GM23338 (cell line): Measurements from ENCODE around the gene LENG9. TPM values are rescaled to one million over a fixed set of nuclear protein-coding genes. Genes with fewer than 3 reads are reported as not detected.

Source experiments
- ATAC-seq: fragments of 200-7000 bp; cut with Tn5 transposase; 3 replicates; pipeline ENCODE4 v1.9.1; 2020
- DNase-seq: peaks from one replicate; pipeline ENCODE4 v3.0.0-alpha.2; 2015; ENCODE audit warnings: low spot score
- H2AFZ ChIP-seq: fragments of 200-600 bp; sonication (generic); 2 replicates; pipeline ENCODE4 v1.8.0; 2016; ENCODE audit warnings: antibody characterized with exemption, mild to moderate bottlenecking, moderate library complexity
- H3F3A ChIP-seq: fragments of 200-600 bp; sonication (generic); replicated peaks from 2 replicates; pipeline ENCODE4 v1.8.0; 2017; ENCODE audit warnings: antibody characterized with exemption, mixed run types, low read depth
- H3K27ac ChIP-seq: fragments of 200-600 bp; sonication (generic); 2 replicates; pipeline ENCODE4 v1.6.1; 2016; ENCODE audit warnings: low read depth
- H3K27me3 ChIP-seq: fragments of 200-600 bp; sonication (generic); 2 replicates; pipeline ENCODE4 v1.8.0; 2016; ENCODE audit warnings: mild to moderate bottlenecking, mixed run types, moderate library complexity; ENCODE audit not compliant: insufficient read depth
- H3K36me3 ChIP-seq: fragments of 200-600 bp; sonication (generic); 2 replicates; pipeline ENCODE4 v1.8.0; 2016; ENCODE audit warnings: mild to moderate bottlenecking; ENCODE audit not compliant: insufficient read depth
- H3K4me1 ChIP-seq: fragments of 200-600 bp; sonication (generic); 2 replicates; pipeline ENCODE4 v1.8.0; 2016; ENCODE audit warnings: mild to moderate bottlenecking, moderate library complexity; ENCODE audit not compliant: insufficient read depth
- H3K4me2 ChIP-seq: fragments of 200-600 bp; sonication (generic); 2 replicates; pipeline ENCODE4 v1.7.1; 2017; ENCODE audit warnings: mixed run types
- H3K4me3 ChIP-seq: fragments of 200-600 bp; sonication (generic); 2 replicates; pipeline ENCODE4 v1.6.1; 2016; ENCODE audit warnings: mixed run types
- H3K79me2 ChIP-seq: fragments of 200-600 bp; sonication (generic); replicated peaks from 2 replicates; pipeline ENCODE4 v1.8.0; 2017; ENCODE audit warnings: mild to moderate bottlenecking; ENCODE audit not compliant: insufficient read depth
- H3K9me2 ChIP-seq: fragments of 200-600 bp; sonication (generic); 2 replicates; pipeline ENCODE4 v1.8.0; 2017; ENCODE audit not compliant: insufficient read depth
- H4K20me1 ChIP-seq: fragments of 200-600 bp; sonication (generic); replicated peaks from 2 replicates; pipeline ENCODE4 v1.8.0; 2017; ENCODE audit warnings: mild to moderate bottlenecking; ENCODE audit not compliant: insufficient read depth
- H3K27ac Mint-ChIP-seq: 2 replicates; pipeline ENCODE4 v1.8.0; 2020; ENCODE audit warnings: inconsistent platforms, mild to moderate bottlenecking, moderate library complexity, mixed read lengths
- H3K27me3 Mint-ChIP-seq: 3 replicates; pipeline ENCODE4 v1.8.0; 2022; ENCODE audit warnings: low read depth, mild to moderate bottlenecking, moderate library complexity, mixed read lengths, inconsistent platforms; ENCODE audit not compliant: insufficient read depth, poor library complexity
- H3K36me3 Mint-ChIP-seq: 3 replicates; pipeline ENCODE4 v1.8.0; 2021; ENCODE audit warnings: low read depth, mild to moderate bottlenecking, inconsistent platforms, moderate library complexity, mixed read lengths
- H3K4me1 Mint-ChIP-seq: 3 replicates; pipeline ENCODE4 v1.8.0; 2020; ENCODE audit warnings: mild to moderate bottlenecking, inconsistent platforms, mixed read lengths
- H3K4me3 Mint-ChIP-seq: 3 replicates; pipeline ENCODE4 v1.8.0; 2021; ENCODE audit warnings: moderate library complexity, mild to moderate bottlenecking, inconsistent platforms, mixed read lengths
- H3K9me3 Mint-ChIP-seq: 3 replicates; pipeline ENCODE4 v1.8.0; 2020; ENCODE audit warnings: moderate library complexity, mild to moderate bottlenecking, inconsistent platforms, mixed read lengths
- CREB1 ChIP-seq: fragments of 250-450 bp; sonication (Bioruptor Pico); IDR thresholded peaks from 2 replicates; pipeline ENCODE4 v1.5.0; 2020; ENCODE audit warnings: low read depth, mild to moderate bottlenecking, moderate library complexity
- EZH2 ChIP-seq: fragments of 200-600 bp; sonication (generic); IDR thresholded peaks from one replicate; pipeline ENCODE4 v1.8.0; 2017; ENCODE audit warnings: antibody characterized with exemption, mild to moderate bottlenecking, low read depth; ENCODE audit not compliant: unreplicated experiment
- NANOG ChIP-seq: IDR thresholded peaks from 2 replicates; pipeline ENCODE4 v1.6.1; 2016; ENCODE audit warnings: antibody characterized with exemption, borderline replicate concordance
- POLR2AphosphoS5 ChIP-seq: IDR thresholded peaks from 2 replicates; pipeline ENCODE4 v1.6.1; 2016; ENCODE audit warnings: antibody characterized with exemption, low read depth
- REST ChIP-seq: IDR thresholded peaks from one replicate; pipeline ENCODE4 v1.6.1; 2018; ENCODE audit warnings: antibody characterized with exemption; ENCODE audit not compliant: unreplicated experiment
- STAT1 ChIP-seq: IDR thresholded peaks from one replicate; pipeline ENCODE4 v1.6.1; 2016; ENCODE audit warnings: antibody characterized with exemption; ENCODE audit not compliant: unreplicated experiment
- ZNF331 ChIP-seq: fragments of 250-450 bp; sonication (Bioruptor Pico); IDR thresholded peaks from 2 replicates; pipeline ENCODE4 v1.5.0; 2020; ENCODE audit warnings: low read depth, mild to moderate bottlenecking, moderate library complexity
- ZNF462 ChIP-seq: fragments of 250-450 bp; sonication (Bioruptor Pico); IDR thresholded peaks from 2 replicates; pipeline ENCODE4 v1.5.0; 2020; ENCODE audit warnings: mild to moderate bottlenecking, moderate library complexity
- polyA plus RNA-seq: library from polyadenylated mRNA; unstranded; fragments of >200 nt; fragmentation: Nextera tagmentation; extraction: Ambion mirVana; gene quantifications from 2 replicates; pipeline ENCODE4 v1.2.1, GENCODE V29; 2016
- total RNA-seq: library from RNA; depleted of rRNA; stranded (reverse); fragments of >200 nt; shearing (Covaris generic); gene quantifications from 2 replicates; pipeline ENCODE4 v1.2.3, GENCODE V29; 2014
- TF ChIP-seq, protein P1 (sequence below), 2 experiments: fragments of 200-600 bp in 1 of 2; sonication (generic) in 1 of 2; conservative IDR thresholded peaks; 2 replicates each; pipeline versions ENCODE4 v1.5.1 to v1.6.1; 2016 to 2017; ENCODE audit warnings: antibody characterized with exemption in 2 of 2, low read depth in 2 of 2, mild to moderate bottlenecking in 2 of 2, moderate library complexity in 1 of 2
- TF ChIP-seq, protein P2 (sequence below): IDR thresholded peaks from 2 replicates; pipeline ENCODE4 v1.6.1; 2016; ENCODE audit warnings: antibody characterized with exemption

LENG9 gene
- total and polyA plus RNA-seq, 2 experiments from 2014 or later, result 0.26 to 6.4 TPM

DNA sequence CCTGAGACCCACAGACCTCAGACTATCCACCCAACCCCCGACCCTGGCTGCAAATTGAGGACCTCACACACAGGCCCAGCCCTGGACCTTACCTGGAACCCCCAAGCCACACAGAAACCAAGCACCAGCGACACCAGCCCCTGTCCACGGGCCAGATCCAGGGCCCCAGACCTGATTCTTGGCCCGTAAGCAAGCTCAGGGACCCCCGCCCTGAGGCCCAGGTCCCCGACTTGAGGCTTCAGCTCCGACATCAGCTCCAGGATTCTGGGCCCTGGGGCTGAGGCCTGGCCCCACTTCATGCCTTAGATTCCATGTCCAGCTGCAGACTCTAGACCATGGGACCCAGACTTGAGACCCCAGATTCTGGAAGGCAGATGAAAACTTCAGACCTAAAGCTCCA, 42.1 kb downstream of the LENG9 start (continued):
- TF ChIP-seq ZNF462 (CRISPR knock-in tag) (no peak), STAT1 (no peak), EZH2 (no peak), ZNF331 (no peak)

GRCh38 chr19:54421169-54421516, 42.4 kb downstream of the LENG9 start:
- ATAC-seq (peak; percentile 37), DNase-seq (no peak)
- Histone ChIP-seq H3K36me3 (no peaks in the 10 kb centered on the region), H3K9me2 (no peaks in the 10 kb centered on the region), H3F3A (peaks cover 18% of the 10 kb centered on the region), H3K79me2 (0 out of 2 replicates have a peak, but pooled peaks cover 3% of the 10 kb centered on the region), H4K20me1 (no peaks in the 10 kb centered on the region; the same call in 1 of the 2 replicates), H2AFZ (no peak overlapping the region; the same call in 1 of the 2 replicates), H3K4me1 (peaks cover 37% of the 10 kb centered on the region), H3K4me3 (peak overlapping the region; percentile 64; the same call in 1 of the 2 replicates), H3K27ac (0 out of 2 replicates have a peak overlapping the region, but pooled peaks have one; percentile 32), H3K27me3 (peaks cover 3% of the 10 kb centered on the region), H3K4me2 (peak overlapping the region; percentile 93)
- Mint-ChIP-seq H3K27me3 (peaks cover 16% of the 10 kb centered on the region), H3K27ac (peak overlapping the region; percentile 80; the same call in 1 of the 2 replicates), H3K9me3 (peaks cover 4% of the 10 kb centered on the region), H3K36me3 (peaks cover 51% of the 10 kb centered on the region), H3K4me3 (peak overlapping the region; percentile 51), H3K4me1 (peaks cover 43% of the 10 kb centered on the region)
- TF ChIP-seq STAT1 (no peak), POLR2AphosphoS5 (no peak), EZH2 (no peak), ZNF331 (no peak), REST (no peak), NANOG (no peak), CREB1 (CRISPR knock-in tag) (no peak)
- TF ChIP-seq, protein P1, sequence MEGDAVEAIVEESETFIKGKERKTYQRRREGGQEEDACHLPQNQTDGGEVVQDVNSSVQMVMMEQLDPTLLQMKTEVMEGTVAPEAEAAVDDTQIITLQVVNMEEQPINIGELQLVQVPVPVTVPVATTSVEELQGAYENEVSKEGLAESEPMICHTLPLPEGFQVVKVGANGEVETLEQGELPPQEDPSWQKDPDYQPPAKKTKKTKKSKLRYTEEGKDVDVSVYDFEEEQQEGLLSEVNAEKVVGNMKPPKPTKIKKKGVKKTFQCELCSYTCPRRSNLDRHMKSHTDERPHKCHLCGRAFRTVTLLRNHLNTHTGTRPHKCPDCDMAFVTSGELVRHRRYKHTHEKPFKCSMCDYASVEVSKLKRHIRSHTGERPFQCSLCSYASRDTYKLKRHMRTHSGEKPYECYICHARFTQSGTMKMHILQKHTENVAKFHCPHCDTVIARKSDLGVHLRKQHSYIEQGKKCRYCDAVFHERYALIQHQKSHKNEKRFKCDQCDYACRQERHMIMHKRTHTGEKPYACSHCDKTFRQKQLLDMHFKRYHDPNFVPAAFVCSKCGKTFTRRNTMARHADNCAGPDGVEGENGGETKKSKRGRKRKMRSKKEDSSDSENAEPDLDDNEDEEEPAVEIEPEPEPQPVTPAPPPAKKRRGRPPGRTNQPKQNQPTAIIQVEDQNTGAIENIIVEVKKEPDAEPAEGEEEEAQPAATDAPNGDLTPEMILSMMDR (conservative IDR thresholded peaks at IDR 0.05; ENCODE audit: low read depth in 2 of 2), result no peak
- TF ChIP-seq, protein P2, sequence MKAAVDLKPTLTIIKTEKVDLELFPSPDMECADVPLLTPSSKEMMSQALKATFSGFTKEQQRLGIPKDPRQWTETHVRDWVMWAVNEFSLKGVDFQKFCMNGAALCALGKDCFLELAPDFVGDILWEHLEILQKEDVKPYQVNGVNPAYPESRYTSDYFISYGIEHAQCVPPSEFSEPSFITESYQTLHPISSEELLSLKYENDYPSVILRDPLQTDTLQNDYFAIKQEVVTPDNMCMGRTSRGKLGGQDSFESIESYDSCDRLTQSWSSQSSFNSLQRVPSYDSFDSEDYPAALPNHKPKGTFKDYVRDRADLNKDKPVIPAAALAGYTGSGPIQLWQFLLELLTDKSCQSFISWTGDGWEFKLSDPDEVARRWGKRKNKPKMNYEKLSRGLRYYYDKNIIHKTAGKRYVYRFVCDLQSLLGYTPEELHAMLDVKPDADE, result no peak
